SH-SY5Y (cell line): ENCODE measurements around the gene EFCAB12.

ENCODE experiments used
- GATA2 ChIP-seq: IDR thresholded peaks from 2 replicates; pipeline ENCODE4 v1.6.1; 2011; ENCODE audit warnings: mild to moderate bottlenecking, low read depth, low read length
- GATA3 ChIP-seq: IDR thresholded peaks from 2 replicates; pipeline ENCODE4 v1.6.1; 2011; ENCODE audit warnings: low read depth, mild to moderate bottlenecking, low read length, moderate library complexity

GRCh38 chr3:129386984-129387383, 41.5 kb downstream of the EFCAB12 start:
- TF ChIP-seq GATA3 (no peak), GATA2 (no peak)
